ENCODE measurements around the gene ADM. TPM values are rescaled to one million over a fixed set of nuclear protein-coding genes. Genes with fewer than 3 reads are reported as not detected.

ADM gene
- total and polyA plus RNA-seq, 4 donors = 9.7 to 33.1 (median 22.7) TPM

- Histone ChIP-seq H3K4me3 (ENCODE audit: low read depth in 1 of 3, low read length in 3 of 3) (no peak overlapping the region), H3K27me3 (ENCODE audit: control insufficient read depth in 4 of 4, insufficient read depth in 4 of 4, low read length in 3 of 4) (no peaks in the 10 kb centered on the region), H3K9me3 (ENCODE audit: control insufficient read depth in 4 of 4, low read length in 3 of 4) (no peaks in the 10 kb centered on the region), H3K36me3 (ENCODE audit: control insufficient read depth in 4 of 4, insufficient read depth in 3 of 4, low read depth in 1 of 4, low read length in 3 of 4) (no peaks in the 10 kb centered on the region), H3K9ac (ENCODE audit: low read depth in 1 of 2, low read length in 2 of 2) (no peak overlapping the region), H3K4me1 (ENCODE audit: control insufficient read depth in 4 of 4, insufficient read depth in 4 of 4, low read length in 3 of 4) (peaks cover 6 to 28% (median 17%) of the 10 kb centered on the region in 4 donors), H3K27ac (ENCODE audit: low read depth in 1 of 2, low read length in 2 of 2) (peak overlapping the region; percentile 14 to 94)
- no peak for TF ChIP-seq SP1 (IDR thresholded peaks at IDR 0.05)
- TF ChIP-seq RXRA (IDR thresholded peaks at IDR 0.05) = peak; percentile 9 to 26
- no peak for TF ChIP-seq MAX (IDR thresholded peaks at IDR 0.05)
- TF ChIP-seq JUND (IDR thresholded peaks at IDR 0.05) = no peak
- TF ChIP-seq NR2F2 (IDR thresholded peaks at IDR 0.05) = peak; percentile 91
- TF ChIP-seq HNF4A (conservative IDR thresholded peaks at IDR 0.05) = no peak
- TF ChIP-seq ATF3 (IDR thresholded peaks at IDR 0.05) = no peak
- DNase-seq (ENCODE audit: low spot score) = no peak
- 69% methylated on average over 17 of the region's 17 CpGs for WGBS
Observed at GRCh38 chr11:10291801-10292638, 12.9 kb upstream of the ADM start.

GRCh38 chr11:10293423-10294289 is 11.2 kb upstream of the ADM start, which contains the start of gene SBF2:
TSS of gene SBF2 (minus strand) at chr11:10294219. CDS start at chr11:10294069, 150 bp downstream.
- Histone ChIP-seq H3K9ac (ENCODE audit: low read depth in 1 of 2, low read length in 2 of 2) (peak within 1 kb of the TSS; percentile 87 to 90), H3K9me3 (ENCODE audit: control insufficient read depth in 4 of 4, low read length in 3 of 4) (no peaks in the 10 kb centered on the region)

More at GRCh38 chr11:10293423-10294289, 11.2 kb upstream of the ADM start, which contains the start of gene SBF2:
- Histone ChIP-seq H3K27ac (ENCODE audit: low read depth in 1 of 2, low read length in 2 of 2) (peak within 1 kb of the TSS; percentile 94 to 97), H3K27me3 (ENCODE audit: control insufficient read depth in 4 of 4, insufficient read depth in 4 of 4, low read length in 3 of 4) (no peaks in the 10 kb centered on the region), H3K4me1 (ENCODE audit: control insufficient read depth in 4 of 4, insufficient read depth in 4 of 4, low read length in 3 of 4) (peaks cover 6 to 28% (median 17%) of the 10 kb centered on the region in 4 donors), H3K4me3 (ENCODE audit: low read depth in 1 of 3, low read length in 3 of 3) (peak within 1 kb of the TSS; percentile 68 to 97 (median 73)), H3K36me3 (ENCODE audit: control insufficient read depth in 4 of 4, insufficient read depth in 3 of 4, low read depth in 1 of 4, low read length in 3 of 4) (no peaks in the 10 kb centered on the region)
- TF ChIP-seq RXRA (IDR thresholded peaks at IDR 0.05) (peak; percentile 74 to 80), REST (IDR thresholded peaks at IDR 0.05) (peak; percentile 63), EGR1 (IDR thresholded peaks at IDR 0.05; ENCODE audit: low read depth in 2 of 2) (no peak), HNF4G (IDR thresholded peaks at IDR 0.05) (no peak), SP1 (IDR thresholded peaks at IDR 0.05) (peak; percentile 74), HNF4A (conservative IDR thresholded peaks at IDR 0.05) (peak; percentile 27 to 39), CTCF (IDR thresholded peaks at IDR 0.05; ENCODE audit: low read depth, low read length, missing input control) (no peak), NR2F2 (IDR thresholded peaks at IDR 0.05) (peak; percentile 87), JUND (IDR thresholded peaks at IDR 0.05) (no peak), YY1 (IDR thresholded peaks at IDR 0.05) (peak; percentile 33), GABPA (IDR thresholded peaks at IDR 0.05 in 1 of 2, conservative IDR thresholded peaks at IDR 0.05 in 1 of 2) (no peak), MAX (IDR thresholded peaks at IDR 0.05) (peak; percentile 39), ATF3 (IDR thresholded peaks at IDR 0.05) (no peak), FOXA2 (IDR thresholded peaks at IDR 0.05) (no peak), ZBTB33 (IDR thresholded peaks at IDR 0.05) (no peak), RAD21 (IDR thresholded peaks at IDR 0.05) (peak; percentile 4 to 8), TAF1 (conservative IDR thresholded peaks at IDR 0.05) (peak; percentile 88), FOXA1 (IDR thresholded peaks at IDR 0.05) (no peak)
- DNase-seq (ENCODE audit: low spot score) = peak; percentile 80
- WGBS = under 1% methylated on average over 81 of the region's 81 CpGs

Data from liver (tissue), 9 donors.